GM18951 (cell line): ENCODE data around the gene NF2.

Experiments
- POLR2A ChIP-seq: IDR thresholded peaks from 4 replicates; pipeline ENCODE4 v1.6.1; 2011; ENCODE audit warnings: mild to moderate bottlenecking; ENCODE audit not compliant: insufficient read length, insufficient read depth; ENCODE audit errors: extremely low read depth
- in situ Hi-C: fragments of 300-500 bp; cut with MboI; formaldehyde crosslinking; loops from one replicate; pipeline ENCODE4 v1.12.0; 2022; ENCODE audit warnings: low sequenced_read_pairs, mixed read lengths, inconsistent platforms; ENCODE audit not compliant: unreplicated experiment

Gene NF2

DNA sequence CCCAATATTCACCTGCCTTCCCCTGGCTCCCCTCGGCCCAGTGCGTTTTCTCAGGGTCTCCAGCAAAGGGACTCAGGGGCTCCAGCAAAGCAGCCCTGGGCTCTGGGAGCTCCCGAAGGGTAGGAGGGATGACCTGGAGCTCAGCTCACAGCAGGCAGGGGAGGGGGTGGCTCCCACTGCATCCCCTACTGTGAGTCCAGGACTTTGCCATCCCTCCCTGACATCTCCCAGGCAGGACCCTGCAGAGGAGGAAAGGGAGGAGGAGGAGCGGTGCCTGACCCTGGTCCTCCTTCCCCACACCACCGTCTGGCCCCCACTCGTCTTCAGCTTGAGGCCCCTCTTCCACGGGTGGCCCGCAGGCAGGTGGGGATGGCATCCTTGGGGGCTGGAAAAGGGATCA lies 121.4 kb downstream of the NF2 start:
- in situ Hi-C loops, result no loop called here
- TF ChIP-seq POLR2A, result no peak

DNA sequence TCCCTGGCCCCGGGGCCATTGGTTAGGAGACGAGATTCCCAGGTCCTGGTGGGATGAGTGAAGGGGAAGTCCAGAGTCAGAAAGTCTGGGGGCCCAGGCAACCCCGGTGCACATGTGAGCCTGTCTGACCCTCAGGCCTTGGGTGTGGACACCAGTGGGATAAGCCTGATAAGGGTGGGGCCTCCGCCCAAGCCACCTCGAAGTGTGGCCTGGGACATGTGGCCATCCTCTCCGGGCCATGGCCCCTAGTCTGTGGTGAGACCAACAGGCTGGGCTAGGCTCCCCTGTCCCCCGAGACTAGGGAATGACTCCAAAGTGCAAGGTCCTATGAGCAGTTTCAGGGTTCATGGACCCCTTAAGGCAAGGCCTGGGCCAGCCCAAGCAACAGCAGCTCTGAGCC lies 122.7 kb downstream of the NF2 start:
- no peak for TF ChIP-seq POLR2A
- in situ Hi-C loops, result no loop called here

DNA sequence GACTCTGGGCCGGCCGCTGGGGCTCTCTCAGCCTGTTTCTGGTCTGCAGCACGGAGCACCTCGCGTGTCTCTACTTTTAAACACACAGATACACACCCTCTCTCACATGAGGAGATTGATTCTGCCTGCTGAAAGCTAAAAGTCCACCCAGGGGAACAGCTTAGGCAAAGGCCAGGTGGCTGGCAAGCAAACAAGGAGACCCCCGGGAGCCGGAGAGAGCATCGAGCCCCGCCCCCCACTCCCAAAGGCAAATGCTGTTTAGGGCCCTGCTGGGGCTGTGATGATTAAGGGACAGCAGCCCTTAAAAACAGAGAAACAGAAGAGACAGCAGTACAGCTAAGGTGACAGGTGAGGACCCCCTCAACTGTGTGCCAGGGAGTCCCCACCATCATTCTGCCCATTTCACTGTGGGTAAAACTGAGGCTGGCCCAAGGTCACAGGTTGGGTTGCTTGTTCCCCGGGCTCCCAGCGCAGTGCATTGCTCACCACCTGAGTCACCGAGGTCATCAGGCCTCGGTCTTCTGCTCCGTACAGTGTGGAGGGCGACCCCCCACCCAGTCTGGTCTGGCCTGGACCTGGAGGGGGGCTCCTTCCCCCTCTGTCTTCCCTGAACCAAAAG lies 123.2 kb downstream of the NF2 start:
- in situ Hi-C loops, result no loop called here
- TF ChIP-seq POLR2A, result no peak

DNA sequence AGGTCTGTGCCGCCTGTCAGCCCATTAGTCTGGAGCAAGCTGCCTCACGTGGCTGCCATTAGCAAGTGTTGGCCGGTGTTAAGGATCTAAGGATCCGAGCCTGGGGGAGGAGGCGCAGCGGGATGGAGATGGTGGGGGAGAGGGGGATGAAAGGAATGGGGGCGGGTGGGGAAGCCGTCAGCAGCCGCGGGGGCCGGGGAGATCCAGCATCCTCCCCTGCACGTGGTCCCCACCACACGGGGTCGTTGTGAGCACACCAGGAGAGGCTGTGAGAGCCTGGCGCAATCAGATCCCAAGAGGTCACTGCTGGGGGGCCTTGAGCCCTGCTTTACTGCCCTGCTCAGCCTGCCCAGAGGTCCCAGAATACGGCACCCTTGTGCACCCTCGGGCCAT lies 123.7 kb downstream of the NF2 start:
- in situ Hi-C loops, result no loop called here
- no peak for TF ChIP-seq POLR2A

DNA sequence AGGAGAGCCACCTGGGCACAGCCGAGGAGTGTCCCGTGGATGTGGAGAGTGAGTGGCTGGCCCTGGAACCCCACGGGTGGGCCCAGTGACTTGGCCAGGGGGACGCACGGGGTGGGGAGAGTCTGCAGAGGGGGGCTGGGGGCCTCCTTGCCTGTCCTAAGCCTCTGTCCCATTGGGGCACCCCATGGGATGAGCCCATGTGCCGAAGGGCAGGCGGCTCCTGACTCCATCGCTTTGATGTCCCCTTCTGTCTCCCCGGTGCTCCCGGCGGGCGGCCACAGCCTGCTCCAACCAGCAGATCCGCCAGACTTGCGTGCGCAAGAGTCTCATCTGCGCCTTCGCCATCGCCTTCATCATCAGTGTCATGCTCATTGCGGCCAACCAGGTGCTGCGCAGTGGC lies 125.7 kb downstream of the NF2 start:
- TF ChIP-seq POLR2A, result no peak
- in situ Hi-C loops, result no loop called here

DNA sequence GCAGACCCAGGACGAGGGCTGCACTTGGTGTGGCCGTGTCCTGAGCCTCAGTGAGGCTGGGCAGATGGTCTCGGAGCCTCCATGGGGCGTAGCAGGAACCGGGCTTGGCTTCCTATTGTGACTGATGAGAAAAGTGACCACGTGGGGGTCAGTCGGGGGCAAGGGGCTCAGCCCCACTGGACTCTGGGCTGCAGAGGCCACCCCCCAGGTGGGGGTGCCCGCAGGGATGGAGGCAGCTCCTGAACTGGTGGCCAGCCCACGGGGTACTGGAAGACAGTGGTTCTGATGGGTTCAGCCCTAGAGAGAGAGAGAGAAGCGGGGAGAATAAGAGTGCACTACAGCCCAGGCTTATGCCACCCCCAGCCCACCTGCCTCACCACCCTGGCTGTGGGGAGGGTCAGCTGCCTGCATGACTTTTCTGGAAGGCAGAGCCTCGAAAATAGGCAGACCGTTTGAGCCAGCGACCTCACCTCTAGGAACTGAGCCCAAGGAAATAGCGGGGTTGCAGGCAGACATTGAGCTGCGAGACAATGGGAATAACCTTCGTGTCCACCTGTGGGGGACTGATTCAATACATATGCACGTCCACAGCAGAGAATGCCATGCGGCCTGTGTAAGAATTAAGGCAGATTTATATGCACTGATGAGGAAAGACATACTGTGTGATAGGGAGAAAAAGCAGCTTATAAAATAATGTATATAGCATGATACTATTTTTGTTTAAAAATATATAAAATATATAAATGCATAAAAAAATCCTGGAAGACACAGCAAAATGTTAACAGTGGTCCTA lies 127.8 kb downstream of the NF2 start:
- in situ Hi-C loops, result no loop called here
- no peak for TF ChIP-seq POLR2A

DNA sequence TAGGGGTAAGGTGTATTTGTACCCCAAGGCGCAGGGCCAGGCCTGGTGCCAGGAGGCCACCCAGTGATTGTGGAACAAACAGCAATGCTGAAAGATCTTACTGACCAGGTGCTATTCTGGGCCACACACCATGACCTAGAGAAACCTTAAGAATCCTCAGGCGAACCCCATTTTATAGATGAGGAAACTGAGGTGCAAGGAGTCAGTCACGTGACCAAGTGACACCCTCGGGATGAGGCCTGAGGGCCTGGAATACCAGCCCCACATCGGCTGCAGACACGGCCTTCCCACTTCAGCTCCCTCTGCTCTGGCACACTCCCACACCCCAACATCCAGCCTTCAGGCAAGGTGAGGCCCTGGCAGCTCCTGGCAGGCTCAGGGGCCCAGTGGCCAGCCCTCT lies 129.4 kb downstream of the NF2 start:
- TF ChIP-seq POLR2A, result no peak
- in situ Hi-C loops, result no loop called here

DNA sequence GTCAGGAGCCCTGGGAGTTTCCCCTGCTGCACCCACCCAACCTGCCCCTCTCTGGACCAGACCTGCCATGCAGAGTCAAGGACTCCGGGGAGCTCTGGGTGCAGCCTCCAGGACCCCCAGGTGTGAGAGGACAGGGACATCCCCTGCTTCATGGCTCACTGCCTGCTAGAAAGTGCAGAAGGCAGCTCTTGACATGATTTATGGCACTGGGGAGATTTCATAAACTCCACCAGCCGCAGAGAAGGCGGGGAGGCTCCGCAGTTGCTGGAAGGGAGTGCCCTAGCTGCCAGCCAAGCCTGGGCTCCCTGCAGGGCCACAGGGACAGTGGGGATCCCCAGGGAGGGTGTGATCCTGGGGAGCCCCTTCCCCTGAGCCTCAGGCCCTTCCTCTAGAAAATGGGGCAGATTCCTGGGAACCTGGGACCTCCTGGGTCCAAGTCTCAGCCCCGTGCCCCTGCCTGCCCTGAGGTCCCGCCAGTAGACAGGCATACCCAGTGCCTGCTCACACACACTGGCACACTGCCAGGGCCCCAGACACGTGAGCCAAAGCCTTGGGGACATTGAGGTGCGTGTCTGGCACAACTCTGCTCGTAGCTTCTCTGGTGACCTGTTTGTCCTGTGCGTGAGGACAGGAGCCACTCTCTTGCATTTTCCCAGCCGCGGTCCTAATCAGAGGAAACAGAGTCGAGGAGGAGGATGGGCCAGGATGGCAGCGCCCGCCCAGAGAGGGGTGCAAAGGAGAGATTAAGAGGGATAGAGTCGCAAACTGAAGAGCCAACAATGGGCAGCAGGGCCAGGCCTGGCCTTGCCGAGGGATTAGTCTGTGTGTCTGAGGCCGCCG lies 130.1 kb downstream of the NF2 start:
- no peak for TF ChIP-seq POLR2A
- in situ Hi-C loops, result no loop called here

DNA sequence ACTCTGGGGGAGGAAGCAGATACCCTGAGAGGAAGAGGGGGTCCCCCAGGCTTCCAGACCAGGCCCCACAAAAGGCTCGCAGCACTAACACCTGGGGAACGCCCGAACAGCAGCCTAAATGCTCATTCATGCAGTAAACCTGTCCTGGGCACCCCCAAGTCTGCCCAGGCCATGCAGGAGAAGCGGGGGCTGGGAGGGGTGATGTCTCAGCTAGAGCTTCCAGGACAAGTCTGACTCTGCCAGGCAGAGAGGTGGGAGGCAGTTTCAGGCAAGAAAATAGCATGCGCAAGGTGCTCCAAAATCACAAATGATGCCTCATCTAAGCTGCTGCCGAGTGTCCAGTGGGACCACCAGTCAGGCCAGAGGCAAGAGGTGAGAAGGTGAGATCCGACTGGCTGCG lies 131.0 kb downstream of the NF2 start:
- in situ Hi-C loops, result no loop called here
- TF ChIP-seq POLR2A, result no peak

DNA sequence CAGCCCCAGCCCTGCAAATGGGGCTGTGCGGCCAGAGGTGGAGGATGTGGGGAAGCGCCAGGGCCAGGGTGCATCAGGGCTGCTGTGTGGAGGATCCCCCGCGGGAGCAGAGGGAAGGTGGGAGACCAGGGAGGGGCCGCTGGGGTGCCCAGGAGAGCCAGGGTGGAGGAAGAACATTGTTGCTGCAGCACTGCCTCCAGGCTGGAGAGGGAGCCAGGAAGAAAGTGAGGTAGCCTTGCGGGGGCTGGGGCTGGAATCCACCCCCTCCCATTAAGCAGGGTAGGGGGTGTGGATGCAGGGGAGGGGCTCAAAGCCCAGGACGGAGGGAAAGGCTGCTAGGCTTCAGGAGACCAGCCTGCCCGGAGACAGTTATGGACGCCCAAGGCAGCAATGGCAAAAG lies 131.4 kb downstream of the NF2 start:
- in situ Hi-C loops, result no loop called here
- no peak for TF ChIP-seq POLR2A

DNA sequence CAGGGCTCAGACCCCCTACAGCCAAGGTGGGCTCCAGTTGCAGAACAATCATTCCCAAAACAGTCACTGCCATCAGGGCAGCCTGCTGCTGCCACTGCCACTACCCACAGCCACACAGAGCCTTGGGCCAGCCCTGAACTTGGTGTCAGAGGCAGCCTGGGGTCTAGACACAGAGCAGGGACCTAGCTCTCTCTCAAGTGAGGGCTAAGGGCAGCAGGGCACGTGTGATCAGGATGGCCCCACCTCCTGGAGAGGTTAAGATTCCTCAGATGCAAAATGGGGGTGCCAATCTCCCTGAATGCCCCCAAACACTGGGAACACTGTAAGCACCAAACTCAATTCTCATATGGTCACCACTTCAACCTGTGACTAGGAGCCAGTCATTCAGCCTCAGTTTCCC lies 132.0 kb downstream of the NF2 start:
- no peak for TF ChIP-seq POLR2A
- in situ Hi-C loops, result no loop called here

DNA sequence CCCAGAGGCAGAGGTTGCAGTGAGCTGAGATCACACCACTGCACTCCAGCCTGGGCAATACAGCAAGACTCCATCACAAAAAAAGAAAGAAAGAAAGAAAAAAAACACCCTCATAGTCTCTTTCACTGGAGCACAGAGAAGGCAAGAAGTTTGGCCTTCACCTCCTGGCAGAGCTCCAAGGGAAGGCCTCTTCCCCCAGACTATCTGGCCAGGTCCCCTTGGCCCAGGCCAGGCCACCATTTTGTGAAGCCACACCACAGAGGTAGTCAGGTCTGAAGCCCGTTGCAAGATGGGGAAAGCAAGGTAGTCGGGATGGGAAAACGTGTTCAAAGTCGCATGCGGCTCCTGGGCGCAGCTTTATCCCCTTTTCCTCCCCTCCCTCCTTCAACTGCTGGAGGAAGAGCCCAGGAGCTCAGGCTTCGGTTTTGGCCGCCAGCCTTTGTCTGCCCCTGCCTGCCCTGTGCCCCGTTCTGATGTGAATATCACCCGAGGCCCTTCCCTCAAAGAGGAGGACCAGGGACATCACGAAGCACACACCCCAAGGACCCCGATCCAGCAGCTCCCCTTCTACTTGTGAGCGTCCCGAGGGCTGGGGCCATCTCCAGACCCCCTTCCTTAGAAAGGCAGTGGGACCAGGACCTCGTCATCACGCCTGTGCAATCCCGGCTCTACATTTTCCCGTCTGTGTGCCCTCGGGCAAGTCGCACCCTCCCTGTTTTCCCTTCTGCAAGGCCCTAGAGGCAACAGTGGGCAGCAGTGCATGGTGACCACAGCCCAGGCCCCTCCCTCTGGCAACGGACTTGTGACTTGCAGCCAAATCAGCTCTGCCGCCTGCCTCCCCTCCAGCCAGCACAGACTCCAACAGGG lies 134.1 kb downstream of the NF2 start:
- in situ Hi-C loops, result no loop called here
- TF ChIP-seq POLR2A, result no peak

DNA sequence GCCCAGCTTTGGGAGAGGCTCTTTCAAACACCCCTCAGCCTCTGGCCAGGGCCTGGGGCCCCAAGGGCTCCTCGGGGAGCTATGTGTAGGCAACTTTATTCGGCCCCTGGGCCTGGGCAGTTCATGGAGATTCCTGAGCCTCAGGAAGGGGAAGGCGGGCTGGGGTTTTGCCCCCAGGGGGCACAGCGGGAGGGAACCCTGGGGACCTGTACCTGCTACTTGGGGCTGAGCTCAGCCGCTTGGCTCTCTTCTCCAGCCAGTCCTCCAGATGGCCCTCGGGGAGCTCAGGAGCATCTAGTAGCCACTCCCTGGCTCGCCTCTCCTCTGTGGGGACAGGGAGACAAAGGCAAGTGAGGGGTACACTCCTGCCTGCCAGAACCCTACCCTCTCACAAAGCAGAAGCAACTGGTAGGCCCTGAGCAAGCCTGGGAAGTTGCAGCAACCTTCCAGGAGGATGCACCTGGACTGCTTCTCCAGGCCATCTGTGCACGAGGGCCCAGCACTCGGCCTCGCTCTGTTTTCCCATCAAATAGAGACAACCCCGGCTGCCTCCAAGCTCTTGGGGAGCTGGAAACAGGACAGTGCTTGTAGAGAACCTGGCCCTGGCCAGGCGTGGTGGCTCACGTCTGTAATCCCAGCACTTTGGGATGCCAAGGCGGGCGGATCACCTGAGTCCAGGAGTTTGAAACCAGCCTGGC lies 134.8 kb downstream of the NF2 start:
- in situ Hi-C loops, result no loop called here

More for the DNA sequence above, 134.8 kb downstream of the NF2 start:
- TF ChIP-seq POLR2A, result no peak
